ENCODE measurements around the gene RNGTT.
A peak's percentile ranks its signal among the peaks of the same experiment; 100 is the strongest.
"Not testable (repeated sequence)": the region's sequence is repeated elsewhere in the genome, so short reads cannot be mapped to it uniquely, and the experiment has no call there.

Gene RNGTT

GRCh38 chr6:88984606-88985005 is 21.2 kb upstream of the RNGTT start:
- no peaks in the 10 kb centered on the region for H3K27me3 Mint-ChIP-seq
- H3K36me3 Mint-ChIP-seq = no peaks in the 10 kb centered on the region
- no peak overlapping the region for H3K4me3 Mint-ChIP-seq
- H3K27ac Mint-ChIP-seq = no peak overlapping the region
- ATAC-seq (ENCODE audit: low read depth) = no peak
- no peak for DNase-seq (ENCODE audit: low spot score in 2 of 2)
- no peaks in the 10 kb centered on the region for H3K4me1 Mint-ChIP-seq
- H3K9me3 Mint-ChIP-seq = no peaks in the 10 kb centered on the region

GRCh38 chr6:88984152-88984551 is 20.7 kb upstream of the RNGTT start:
- DNase-seq (ENCODE audit: low spot score in 2 of 2) (no peak), ATAC-seq (ENCODE audit: low read depth) (no peak)
- H3K36me3 Mint-ChIP-seq = no peaks in the 10 kb centered on the region
- no peak overlapping the region for H3K27ac Mint-ChIP-seq
- H3K9me3 Mint-ChIP-seq = no peaks in the 10 kb centered on the region
- no peaks in the 10 kb centered on the region for H3K27me3 Mint-ChIP-seq
- H3K4me1 Mint-ChIP-seq = no peaks in the 10 kb centered on the region
- H3K4me3 Mint-ChIP-seq = no peak overlapping the region

- H3K9me3 Mint-ChIP-seq = no peaks in the 10 kb centered on the region
- ATAC-seq (ENCODE audit: low read depth) (no peak), DNase-seq (ENCODE audit: low spot score in 2 of 2) (no peak)
- no peaks in the 10 kb centered on the region for H3K4me1 Mint-ChIP-seq
- H3K4me3 Mint-ChIP-seq = no peak overlapping the region
- no peaks in the 10 kb centered on the region for H3K36me3 Mint-ChIP-seq
- H3K27me3 Mint-ChIP-seq = no peaks in the 10 kb centered on the region
- no peak overlapping the region for H3K27ac Mint-ChIP-seq
Observed at GRCh38 chr6:88983532-88983931, 20.1 kb upstream of the RNGTT start.

GRCh38 chr6:88983129-88983528 is 19.7 kb upstream of the RNGTT start:
- not testable (repeated sequence) for H3K36me3 Mint-ChIP-seq; H3K27me3 Mint-ChIP-seq; DNase-seq (ENCODE audit: low spot score in 2 of 2); H3K27ac Mint-ChIP-seq; H3K9me3 Mint-ChIP-seq; H3K4me3 Mint-ChIP-seq; H3K4me1 Mint-ChIP-seq; ATAC-seq (ENCODE audit: low read depth)

- H3K9me3 Mint-ChIP-seq = no peaks in the 10 kb centered on the region
- H3K27me3 Mint-ChIP-seq = no peaks in the 10 kb centered on the region
- DNase-seq (ENCODE audit: low spot score in 2 of 2) (peak in 1 of 2 donors; percentile 43), ATAC-seq (ENCODE audit: low read depth) (peak; percentile 87)
- no peak overlapping the region for H3K4me3 Mint-ChIP-seq
- H3K36me3 Mint-ChIP-seq = no peaks in the 10 kb centered on the region
- no peak overlapping the region for H3K27ac Mint-ChIP-seq
- H3K4me1 Mint-ChIP-seq = no peaks in the 10 kb centered on the region
Observed at GRCh38 chr6:88982720-88983119, 19.3 kb upstream of the RNGTT start.

- Mint-ChIP-seq H3K4me3 (no peak overlapping the region), H3K27ac (no peak overlapping the region), H3K36me3 (no peaks in the 10 kb centered on the region), H3K9me3 (no peaks in the 10 kb centered on the region), H3K4me1 (no peaks in the 10 kb centered on the region), H3K27me3 (peaks cover 2% of the 10 kb centered on the region)
- ATAC-seq (ENCODE audit: low read depth) (no peak), DNase-seq (ENCODE audit: low spot score in 2 of 2) (no peak)
Observed at GRCh38 chr6:88975369-88975768, 12.0 kb upstream of the RNGTT start.

- ATAC-seq (ENCODE audit: low read depth) (no peak), DNase-seq (ENCODE audit: low spot score in 2 of 2) (no peak)
- H3K4me3 Mint-ChIP-seq = no peak overlapping the region
- no peak overlapping the region for H3K27ac Mint-ChIP-seq
- no peaks in the 10 kb centered on the region for H3K4me1 Mint-ChIP-seq
- no peaks in the 10 kb centered on the region for H3K36me3 Mint-ChIP-seq
- peaks cover 2% of the 10 kb centered on the region for H3K9me3 Mint-ChIP-seq
- H3K27me3 Mint-ChIP-seq = peaks cover 2% of the 10 kb centered on the region
Observed at GRCh38 chr6:88972504-88973423, 9.3 kb upstream of the RNGTT start.

GRCh38 chr6:88970301-88970700 is 6.9 kb upstream of the RNGTT start:
- H3K4me1 Mint-ChIP-seq = no peaks in the 10 kb centered on the region
- H3K36me3 Mint-ChIP-seq = no peaks in the 10 kb centered on the region
- H3K9me3 Mint-ChIP-seq = peaks cover 5% of the 10 kb centered on the region
- H3K27me3 Mint-ChIP-seq = peaks cover 2% of the 10 kb centered on the region
- ATAC-seq (ENCODE audit: low read depth) = no peak
- DNase-seq (ENCODE audit: low spot score in 2 of 2) = no peak
- no peak overlapping the region for H3K4me3 Mint-ChIP-seq
- H3K27ac Mint-ChIP-seq = no peak overlapping the region

- not testable (repeated sequence) for H3K9me3 Mint-ChIP-seq; H3K27ac Mint-ChIP-seq; DNase-seq (ENCODE audit: low spot score in 2 of 2); H3K36me3 Mint-ChIP-seq; ATAC-seq (ENCODE audit: low read depth); H3K4me3 Mint-ChIP-seq; H3K27me3 Mint-ChIP-seq; H3K4me1 Mint-ChIP-seq
Observed at GRCh38 chr6:88969255-88969654, 5.8 kb upstream of the RNGTT start.

GRCh38 chr6:88967891-88968290 is 4.5 kb upstream of the RNGTT start:
- H3K27ac Mint-ChIP-seq = no peak overlapping the region
- no peak for ATAC-seq (ENCODE audit: low read depth)
- no peak for DNase-seq (ENCODE audit: low spot score in 2 of 2)
- H3K9me3 Mint-ChIP-seq = peaks cover 5% of the 10 kb centered on the region
- H3K36me3 Mint-ChIP-seq = no peaks in the 10 kb centered on the region
- H3K27me3 Mint-ChIP-seq = peaks cover 2% of the 10 kb centered on the region
- H3K4me3 Mint-ChIP-seq = no peak overlapping the region
- peaks cover 7% of the 10 kb centered on the region for H3K4me1 Mint-ChIP-seq

- H3K36me3 Mint-ChIP-seq = peaks cover 2% of the 10 kb centered on the region
- DNase-seq (ENCODE audit: low spot score in 2 of 2) = no peak
- H3K4me3 Mint-ChIP-seq = no peak overlapping the region
- H3K27me3 Mint-ChIP-seq = no peaks in the 10 kb centered on the region
- peaks cover 5% of the 10 kb centered on the region for H3K9me3 Mint-ChIP-seq
- no peak for ATAC-seq (ENCODE audit: low read depth)
- H3K4me1 Mint-ChIP-seq = peaks cover 12% of the 10 kb centered on the region
- H3K27ac Mint-ChIP-seq = no peak overlapping the region
Observed at GRCh38 chr6:88965691-88966090, 2.3 kb upstream of the RNGTT start.

GRCh38 chr6:88964509-88964908 is 1.1 kb upstream of the RNGTT start:
- no peak overlapping the region for H3K27ac Mint-ChIP-seq
- DNase-seq (ENCODE audit: low spot score in 2 of 2) = no peak
- H3K4me1 Mint-ChIP-seq = peaks cover 17% of the 10 kb centered on the region

GRCh38 chr6:88958842-88959241 is 4.6 kb downstream of the RNGTT start:
- Mint-ChIP-seq H3K27ac (no peak overlapping the region), H3K4me3 (no peak overlapping the region), H3K36me3 (peaks cover 23% of the 10 kb centered on the region), H3K27me3 (no peaks in the 10 kb centered on the region), H3K4me1 (peaks cover 40% of the 10 kb centered on the region), H3K9me3 (peaks cover 2% of the 10 kb centered on the region)
- no peak for ATAC-seq (ENCODE audit: low read depth)
- DNase-seq (ENCODE audit: low spot score in 2 of 2) = no peak

More at GRCh38 chr6:88964509-88964908, 1.1 kb upstream of the RNGTT start:
- no peak for ATAC-seq (ENCODE audit: low read depth)
- Mint-ChIP-seq H3K36me3 (peaks cover 5% of the 10 kb centered on the region), H3K4me3 (peak overlapping the region; percentile 22), H3K27me3 (no peaks in the 10 kb centered on the region), H3K9me3 (peaks cover 3% of the 10 kb centered on the region)

- Mint-ChIP-seq H3K4me3 (no peak overlapping the region), H3K4me1 (peaks cover 29% of the 10 kb centered on the region)
Observed at GRCh38 chr6:88953550-88954386, 9.7 kb downstream of the RNGTT start.

More at GRCh38 chr6:88953550-88954386, 9.7 kb downstream of the RNGTT start:
- no peak for ATAC-seq (ENCODE audit: low read depth)
- no peak for DNase-seq (ENCODE audit: low spot score in 2 of 2)
- peaks cover 2% of the 10 kb centered on the region for H3K9me3 Mint-ChIP-seq
- H3K27me3 Mint-ChIP-seq = no peaks in the 10 kb centered on the region
- H3K27ac Mint-ChIP-seq = no peak overlapping the region
- H3K36me3 Mint-ChIP-seq = peaks cover 42% of the 10 kb centered on the region

Measured in memory B cell (primary cell).